ENCODE data around the gene OST4.

- TF ChIP-seq CTCF (conservative IDR thresholded peaks at IDR 0.05) (no peak), EZH2 (IDR thresholded peaks at IDR 0.05; ENCODE audit: low read depth) (no peak)
These were observed 30.9 kb upstream of the OST4 start for GRCh38 chr2:27102329-27102728.

Data from PC-9 (cell line).